Stimulated activated CD4-positive, alpha-beta T cell treated with anti-CD3 and anti-CD28 coated beads, Interleukin-1b, Interleukin-23, amount 100 ng/mL, for 1 hour (primary cell): ENCODE results near the gene SIPA1L2.

Experiments used
- DNase-seq, 2 donors: peaks; one replicate each; pipeline ENCODE4 v3.0.0-alpha.2; 2020; ENCODE audit warnings: low read depth in 2 of 2

The SIPA1L2 gene, protein sequence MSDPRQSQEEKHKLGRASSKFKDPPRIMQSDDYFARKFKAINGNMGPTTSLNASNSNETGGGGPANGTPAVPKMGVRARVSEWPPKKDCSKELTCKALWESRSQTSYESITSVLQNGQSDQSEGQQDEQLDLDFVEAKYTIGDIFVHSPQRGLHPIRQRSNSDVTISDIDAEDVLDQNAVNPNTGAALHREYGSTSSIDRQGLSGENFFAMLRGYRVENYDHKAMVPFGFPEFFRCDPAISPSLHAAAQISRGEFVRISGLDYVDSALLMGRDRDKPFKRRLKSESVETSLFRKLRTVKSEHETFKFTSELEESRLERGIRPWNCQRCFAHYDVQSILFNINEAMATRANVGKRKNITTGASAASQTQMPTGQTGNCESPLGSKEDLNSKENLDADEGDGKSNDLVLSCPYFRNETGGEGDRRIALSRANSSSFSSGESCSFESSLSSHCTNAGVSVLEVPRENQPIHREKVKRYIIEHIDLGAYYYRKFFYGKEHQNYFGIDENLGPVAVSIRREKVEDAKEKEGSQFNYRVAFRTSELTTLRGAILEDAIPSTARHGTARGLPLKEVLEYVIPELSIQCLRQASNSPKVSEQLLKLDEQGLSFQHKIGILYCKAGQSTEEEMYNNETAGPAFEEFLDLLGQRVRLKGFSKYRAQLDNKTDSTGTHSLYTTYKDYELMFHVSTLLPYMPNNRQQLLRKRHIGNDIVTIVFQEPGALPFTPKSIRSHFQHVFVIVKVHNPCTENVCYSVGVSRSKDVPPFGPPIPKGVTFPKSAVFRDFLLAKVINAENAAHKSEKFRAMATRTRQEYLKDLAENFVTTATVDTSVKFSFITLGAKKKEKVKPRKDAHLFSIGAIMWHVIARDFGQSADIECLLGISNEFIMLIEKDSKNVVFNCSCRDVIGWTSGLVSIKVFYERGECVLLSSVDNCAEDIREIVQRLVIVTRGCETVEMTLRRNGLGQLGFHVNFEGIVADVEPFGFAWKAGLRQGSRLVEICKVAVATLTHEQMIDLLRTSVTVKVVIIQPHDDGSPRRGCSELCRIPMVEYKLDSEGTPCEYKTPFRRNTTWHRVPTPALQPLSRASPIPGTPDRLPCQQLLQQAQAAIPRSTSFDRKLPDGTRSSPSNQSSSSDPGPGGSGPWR (N-terminal part only)

DNA sequence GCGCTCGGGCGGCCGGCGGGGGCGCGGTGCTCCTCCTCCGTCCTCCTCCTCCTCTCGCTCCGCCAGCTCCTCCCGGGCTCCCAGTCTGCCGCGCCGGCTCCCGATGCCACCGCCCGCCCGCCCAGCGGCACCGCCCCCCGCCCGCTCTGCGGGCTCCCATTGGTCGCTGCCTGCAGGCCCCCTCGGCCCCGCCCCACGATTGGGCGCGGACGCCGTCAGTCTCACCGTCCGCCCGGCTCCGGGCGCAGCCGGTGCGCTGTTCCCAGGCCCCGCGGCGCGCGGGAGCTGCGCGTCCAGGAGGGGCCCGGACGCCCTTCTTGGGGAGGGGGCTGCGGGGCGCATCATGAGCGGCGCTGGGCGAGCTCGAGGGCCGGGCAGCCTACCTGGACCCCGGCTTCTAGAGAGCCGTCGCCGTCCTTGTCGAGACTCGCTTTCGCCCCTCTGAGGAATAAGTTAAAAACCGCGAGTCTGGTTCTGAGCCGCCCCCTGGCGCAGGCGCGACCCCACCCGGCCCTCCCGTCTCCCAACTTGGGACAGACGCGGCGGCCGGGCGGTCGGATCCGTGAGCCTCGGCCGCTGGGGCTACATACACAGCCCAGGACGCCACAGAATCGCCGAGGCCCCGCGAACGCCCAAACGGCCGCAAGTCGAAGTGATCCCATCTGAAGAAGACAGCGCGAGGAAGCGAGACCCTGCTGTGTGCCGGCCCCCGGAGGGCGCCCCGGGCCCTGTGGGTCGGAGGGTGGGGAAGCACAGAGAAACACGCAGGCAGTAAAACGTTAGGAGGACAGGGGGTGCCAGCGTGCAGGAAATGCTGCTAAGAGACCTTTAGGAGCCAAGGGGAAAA is at the start of gene SIPA1L2:
SIPA1L2 (minus strand) TSS at position 87 of the 847 bp plus-strand sequence. CDS start 114,794 bp downstream, outside the sequence.
- DNase-seq: peak; percentile 71 to 79

- DNase-seq: no peak
Measured at GRCh38 chr1:232678185-232678886, 48.4 kb upstream of the SIPA1L2 start.

DNA sequence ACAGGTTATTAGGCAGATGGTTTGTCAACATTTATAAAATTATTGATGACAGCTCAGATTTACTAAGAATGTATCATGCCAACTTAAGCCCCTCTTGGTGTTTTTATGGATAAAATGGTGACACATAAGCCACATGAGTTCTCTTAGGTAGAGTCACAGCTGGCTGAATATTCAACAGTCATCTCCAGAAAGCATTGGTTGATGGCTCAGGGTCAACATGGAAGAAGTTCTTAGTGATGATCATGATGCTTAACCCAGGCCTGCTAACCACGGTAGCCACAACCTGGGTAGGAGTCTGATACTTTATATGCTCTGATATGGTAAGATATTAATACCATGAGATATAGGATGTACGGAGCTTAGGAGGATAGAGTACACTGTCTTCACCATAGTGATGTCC is 46.4 kb upstream of the SIPA1L2 start:
- no peak for DNase-seq

- DNase-seq: no peak
Measured at GRCh38 chr1:232675898-232676297, 46.0 kb upstream of the SIPA1L2 start.

DNA sequence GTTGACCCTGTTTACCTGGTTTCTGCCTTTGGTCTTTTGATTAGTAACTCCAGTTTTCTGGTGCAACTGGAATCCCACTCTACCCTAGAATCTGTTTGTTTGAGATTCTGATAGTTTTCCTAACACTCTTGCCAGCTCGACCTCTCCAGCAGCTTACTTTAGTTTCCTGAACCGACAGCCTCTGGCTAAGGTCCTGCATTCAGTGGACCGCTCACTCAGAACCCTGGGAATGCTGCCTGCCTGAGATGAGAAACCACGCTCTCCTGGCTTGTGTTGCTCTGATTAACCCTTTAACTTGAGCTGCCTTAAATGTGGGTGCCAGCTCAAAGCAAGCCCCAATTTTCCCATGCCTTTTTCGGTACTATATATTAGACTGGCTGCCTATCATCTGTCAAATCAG is 45.3 kb upstream of the SIPA1L2 start:
- DNase-seq: no peak

GRCh38 chr1:232673256-232673655 is 43.3 kb upstream of the SIPA1L2 start:
- DNase-seq: no peak

DNA sequence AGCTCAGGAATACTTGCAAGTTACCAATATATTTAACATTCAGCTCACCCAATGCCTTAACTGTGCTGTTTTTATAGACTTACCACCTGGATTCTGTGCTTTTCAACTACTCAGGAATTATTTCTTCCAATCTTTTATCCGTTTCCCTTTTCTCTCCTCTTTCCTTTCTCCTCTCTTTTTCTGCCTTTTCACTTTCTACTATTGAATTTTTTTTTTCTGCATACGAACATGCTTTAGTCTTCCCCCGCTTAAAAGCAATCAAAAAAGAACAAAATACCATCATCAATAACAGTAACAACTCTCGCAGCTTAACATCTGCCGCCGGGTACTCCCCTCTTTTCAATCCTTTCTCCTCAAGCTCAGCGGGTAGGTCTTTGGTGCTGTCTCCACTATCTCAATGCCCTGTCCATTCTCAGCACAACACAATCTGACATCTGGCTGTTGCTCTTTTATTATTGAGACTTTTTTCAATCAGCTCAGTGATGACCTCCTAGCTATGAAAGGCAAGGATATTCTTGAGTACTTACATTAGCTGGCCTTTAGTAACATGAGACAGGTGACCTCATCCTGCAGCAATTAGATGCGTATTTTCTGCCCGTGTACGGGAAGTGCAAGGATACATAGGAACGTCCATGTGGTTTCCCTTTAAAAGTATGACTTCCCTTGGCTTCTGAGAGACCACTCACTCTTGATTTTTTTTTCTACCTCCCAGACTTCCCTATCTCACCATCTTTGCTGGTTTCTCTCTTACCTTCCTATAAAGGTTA is 40.2 kb upstream of the SIPA1L2 start:
- no peak for DNase-seq

GRCh38 chr1:232667778-232668165 is 37.8 kb upstream of the SIPA1L2 start:
- DNase-seq: no peak

DNA sequence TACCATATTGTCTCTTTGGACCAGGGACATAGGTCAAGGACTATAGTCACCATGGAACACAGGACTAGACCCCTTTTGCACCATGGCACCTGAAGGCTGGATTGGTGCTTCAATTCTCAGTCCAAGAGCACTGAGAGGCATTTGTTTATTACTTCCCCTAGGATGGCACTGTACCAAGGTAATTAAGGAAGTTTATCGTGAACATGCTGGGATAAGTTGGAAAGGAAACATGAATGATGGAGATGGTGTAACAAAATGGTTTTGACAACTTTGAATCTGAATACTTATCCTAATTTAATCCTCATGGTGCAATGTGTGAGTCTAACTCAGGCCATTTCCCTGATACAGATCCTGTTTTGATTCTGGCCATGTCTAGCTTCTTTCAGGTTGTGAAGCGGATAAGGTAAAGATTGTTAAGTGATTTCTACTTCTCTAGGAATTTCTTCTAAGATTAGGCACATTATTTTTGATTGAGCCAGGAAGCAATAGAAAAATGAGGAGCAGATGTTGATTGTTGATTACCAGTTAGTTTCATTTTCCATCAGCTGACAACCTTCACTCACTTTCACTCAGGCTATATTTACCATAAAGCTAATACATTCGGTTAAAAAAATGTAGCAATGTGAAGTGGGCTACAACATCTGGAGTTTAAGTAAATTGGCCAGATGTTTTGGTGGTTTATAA is 37.3 kb upstream of the SIPA1L2 start:
- DNase-seq: no peak

DNA sequence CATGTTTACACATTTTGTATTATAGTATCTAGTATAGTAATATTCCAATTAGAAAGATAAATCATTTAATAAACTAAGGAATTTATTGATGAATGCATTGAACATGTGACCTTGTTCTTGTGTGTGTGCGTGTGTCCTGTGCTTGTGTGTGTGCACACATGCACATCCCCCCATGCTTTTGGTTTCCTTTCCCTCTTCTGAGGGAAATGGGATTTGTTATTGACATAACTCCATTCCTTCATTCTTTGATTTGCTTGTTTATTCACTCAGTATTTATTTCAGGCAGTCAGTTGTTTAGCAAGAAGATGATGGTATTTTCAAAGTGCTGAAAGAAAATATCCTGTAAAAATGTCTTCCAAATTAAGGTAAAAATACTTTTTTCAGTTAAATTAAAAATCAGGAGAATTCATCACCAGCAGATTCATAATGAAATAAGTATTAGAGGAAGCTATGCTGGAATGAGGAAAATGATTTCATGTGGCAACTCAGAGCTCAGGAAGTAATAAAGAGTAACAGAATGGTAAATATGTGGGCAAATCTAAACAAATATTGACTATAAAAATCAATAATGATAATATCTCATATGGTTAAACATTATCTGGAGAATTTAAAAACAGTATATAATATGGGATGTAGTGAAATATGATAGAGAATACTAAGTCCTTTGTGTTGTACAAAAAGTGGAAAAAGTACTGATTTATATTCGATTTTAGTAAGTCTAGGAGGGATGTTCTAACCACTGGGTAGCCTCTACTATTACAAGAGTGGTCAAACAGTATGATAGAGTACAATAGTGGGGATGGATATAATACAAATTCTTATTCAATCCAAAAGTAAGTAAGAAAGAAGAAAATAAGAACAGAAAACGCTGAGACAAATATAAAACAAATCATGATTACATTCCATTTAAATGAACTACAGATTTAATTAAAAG is 35.2 kb upstream of the SIPA1L2 start:
- DNase-seq: no peak

GRCh38 chr1:232662910-232663309 is 33.0 kb upstream of the SIPA1L2 start:
- DNase-seq: no peak

- DNase-seq: no peak
Measured at GRCh38 chr1:232658386-232658785, 28.5 kb upstream of the SIPA1L2 start.

DNA sequence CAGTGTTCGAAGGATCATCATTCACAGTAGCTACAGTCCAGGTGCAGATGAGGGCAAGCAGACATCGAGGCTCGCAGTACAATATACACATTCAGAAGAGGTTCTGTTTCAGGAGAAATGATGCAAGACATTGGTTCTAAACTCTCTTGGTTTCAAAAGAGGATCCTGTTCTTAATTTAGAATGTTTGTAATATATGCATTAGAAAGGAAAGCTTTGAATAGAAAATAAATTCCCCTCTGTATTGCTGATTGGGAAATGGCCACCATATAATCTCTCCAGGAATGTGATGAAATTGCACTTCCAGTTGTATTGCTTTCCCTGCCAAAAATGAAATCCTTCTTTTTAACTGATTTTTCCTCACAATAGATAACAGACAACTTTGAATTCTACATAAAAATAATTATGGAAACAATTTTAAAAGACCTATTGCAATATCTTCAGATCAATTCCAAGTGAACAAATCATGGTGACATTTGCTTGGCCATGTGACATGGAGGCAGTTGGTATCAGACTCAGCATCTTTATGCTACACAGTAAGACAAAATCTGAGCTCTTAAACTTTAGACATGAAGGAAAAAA is 27.6 kb upstream of the SIPA1L2 start:
- DNase-seq: no peak

- DNase-seq: no peak
Measured at GRCh38 chr1:232655746-232656085, 25.8 kb upstream of the SIPA1L2 start.

GRCh38 chr1:232655028-232655745 is 25.3 kb upstream of the SIPA1L2 start:
- no peak for DNase-seq

- DNase-seq: no peak
Measured at GRCh38 chr1:232653789-232654188, 23.9 kb upstream of the SIPA1L2 start.

DNA sequence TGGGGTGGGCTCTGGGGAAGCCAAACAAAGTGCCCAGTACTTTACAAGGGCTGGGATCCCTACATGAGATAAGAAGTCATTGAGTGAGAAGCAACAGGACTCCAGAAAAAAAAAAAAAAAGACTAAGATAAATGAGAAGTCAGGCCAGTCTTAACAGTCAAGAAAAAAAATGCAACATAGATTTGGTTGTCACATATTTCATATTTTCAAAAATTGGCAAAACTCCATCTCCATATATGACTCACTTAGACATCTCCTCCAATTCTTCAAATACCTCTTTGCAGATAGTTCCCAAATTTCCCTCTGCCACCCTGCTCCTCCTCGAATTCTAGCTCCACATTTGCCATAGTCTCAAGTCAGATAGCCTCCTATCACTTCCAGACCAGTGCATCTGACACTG is 20.9 kb upstream of the SIPA1L2 start:
- DNase-seq: no peak
